IMR-90 (cell line): Measurements from ENCODE around the gene DGKE. TPM values are rescaled to one million over a fixed set of nuclear protein-coding genes. Genes with fewer than 3 reads are reported as not detected.

Source experiments
- ATAC-seq: fragments of 200-7000 bp; cut with Tn5 transposase; 2 replicates; pipeline ENCODE4 v1.9.1; 2020; ENCODE audit warnings: low read depth, mild to moderate bottlenecking, moderate library complexity
- BruUV-seq: library from RNA; stranded (reverse); fragments of 400-500 nt; replicated peaks from 2 replicates; lab custom pipeline; 2021; lab: Mats Ljungman, UMichigan
- CTCF ChIA-PET: fragments of 300-600 bp; formaldehyde crosslinking; extraction: SDS; loops from one replicate; lab custom pipeline; 2021; ENCODE audit warnings: antibody characterized with exemption; lab: Yijun Ruan, JAX
- POLR2A ChIA-PET: fragments of 300-600 bp; sonication (Branson Sonifier 250); formaldehyde crosslinking; loops from one replicate; lab custom pipeline; 2022; ENCODE audit warnings: antibody characterized with exemption; ENCODE audit not compliant: unreplicated experiment; lab: Charles Lee
- DNase-seq: peaks from one replicate; pipeline ENCODE4 v3.0.0; 2013
- H2AFZ ChIP-seq: replicated peaks from 2 replicates; pipeline ENCODE3; 2013; ENCODE audit warnings: low read length, mild to moderate bottlenecking; ENCODE audit not compliant: poor library complexity
- H2AK5ac ChIP-seq: 2 replicates; pipeline ENCODE4 v1.6.1; 2013; ENCODE audit warnings: low read depth, low read length, inconsistent platforms
- H2AK9ac ChIP-seq: replicated peaks from 2 replicates; pipeline ENCODE3; 2013; ENCODE audit warnings: mild to moderate bottlenecking, low read depth, low read length, moderate library complexity; ENCODE audit not compliant: poor library complexity
- H2BK120ac ChIP-seq: 2 replicates; pipeline ENCODE4 v1.6.1; 2013; ENCODE audit warnings: low read depth, low read length, inconsistent platforms
- H2BK15ac ChIP-seq: 3 replicates; pipeline ENCODE4 v1.6.1; 2013; ENCODE audit warnings: low read depth, low read length, inconsistent platforms
- H2BK20ac ChIP-seq: 2 replicates; pipeline ENCODE4 v1.6.1; 2013; ENCODE audit warnings: low read depth, mild to moderate bottlenecking, inconsistent platforms, low read length, moderate library complexity
- H2BK5ac ChIP-seq: 2 replicates; pipeline ENCODE4 v1.6.1; 2013; ENCODE audit warnings: mild to moderate bottlenecking, low read depth, low read length, inconsistent platforms; ENCODE audit not compliant: poor library complexity, severe bottlenecking
- H3K14ac ChIP-seq: replicated peaks from 2 replicates; pipeline ENCODE4 v1.6.1; 2013; ENCODE audit warnings: low read depth, low read length, inconsistent platforms
- H3K18ac ChIP-seq: 2 replicates; pipeline ENCODE4 v1.6.1; 2013; ENCODE audit warnings: low read depth, low read length, control low read depth
- H3K23ac ChIP-seq: 2 replicates; pipeline ENCODE4 v1.6.1; 2013; ENCODE audit warnings: low read depth, low read length, inconsistent platforms
- H3K27ac ChIP-seq: 2 replicates; pipeline ENCODE4 v1.5.1; 2013; ENCODE audit warnings: mild to moderate bottlenecking, control low read depth, low read length; ENCODE audit not compliant: insufficient read depth
- H3K27me3 ChIP-seq: 2 replicates; pipeline ENCODE4 v1.6.1; 2013; ENCODE audit warnings: low read length; ENCODE audit not compliant: control insufficient read depth, insufficient read depth
- H3K36me3 ChIP-seq: 2 replicates; pipeline ENCODE4 v1.6.1; 2013; ENCODE audit warnings: low read length, mixed read lengths; ENCODE audit not compliant: control insufficient read depth, insufficient read depth
- H3K4ac ChIP-seq: 2 replicates; pipeline ENCODE4 v1.6.1; 2013; ENCODE audit warnings: low read depth, low read length, inconsistent platforms
- H3K4me1 ChIP-seq: 2 replicates; pipeline ENCODE4 v1.6.1; 2013; ENCODE audit warnings: low read length, mixed read lengths; ENCODE audit not compliant: control insufficient read depth, insufficient read depth
- H3K4me2 ChIP-seq: 2 replicates; pipeline ENCODE4 v1.6.1; 2013; ENCODE audit warnings: low read depth, mild to moderate bottlenecking, control low read depth, low read length, moderate library complexity
- H3K4me3 ChIP-seq: 2 replicates; pipeline ENCODE4 v1.5.1; 2013; ENCODE audit warnings: low read depth, mild to moderate bottlenecking, control low read depth, low read length, moderate library complexity; ENCODE audit not compliant: insufficient read depth
- H3K56ac ChIP-seq: 2 replicates; pipeline ENCODE4 v1.6.1; 2013; ENCODE audit warnings: low read length, inconsistent platforms; ENCODE audit not compliant: insufficient read depth; ENCODE audit errors: extremely low read depth
- H3K79me1 ChIP-seq, 2 experiments: 2 replicates each; pipeline ENCODE4 v1.6.1; 2013; ENCODE audit warnings: low read length in 2 of 2, inconsistent platforms in 1 of 2, low read depth in 1 of 2
- H3K9ac ChIP-seq: 2 replicates; pipeline ENCODE4 v1.6.1; 2013; ENCODE audit warnings: low read depth, low read length, control low read depth
- H3K9me1 ChIP-seq: 2 replicates; pipeline ENCODE4 v1.6.1; 2013; ENCODE audit warnings: low read length, inconsistent platforms; ENCODE audit not compliant: insufficient read depth
- H3K9me3 ChIP-seq: 2 replicates; pipeline ENCODE4 v1.6.1; 2013; ENCODE audit warnings: low read length; ENCODE audit not compliant: control insufficient read depth, insufficient read depth
- H4K20me1 ChIP-seq: 2 replicates; pipeline ENCODE4 v1.6.1; 2013; ENCODE audit warnings: low read length, inconsistent platforms; ENCODE audit not compliant: insufficient read depth
- H4K5ac ChIP-seq: 2 replicates; pipeline ENCODE4 v1.6.1; 2013; ENCODE audit warnings: mild to moderate bottlenecking, low read depth, low read length, control low read depth
- H4K8ac ChIP-seq, 2 experiments: 2 replicates each; pipeline ENCODE4 v1.6.1; 2013; ENCODE audit warnings: low read depth in 2 of 2, low read length in 2 of 2, control low read depth in 1 of 2, inconsistent platforms in 1 of 2
- H4K91ac ChIP-seq: 2 replicates; pipeline ENCODE4 v1.6.1; 2013; ENCODE audit warnings: low read depth, low read length, inconsistent platforms; ENCODE audit not compliant: insufficient read depth
- BHLHE40 ChIP-seq: fragments of 150-350 bp; IDR thresholded peaks from 2 replicates; pipeline ENCODE4 v1.6.1; 2016; ENCODE audit warnings: mild to moderate bottlenecking, low read depth, low read length
- CHD1 ChIP-seq: IDR thresholded peaks from 2 replicates; pipeline ENCODE4 v1.6.1; 2012; ENCODE audit warnings: low read depth, low read length, improper control_type of control experiment
- CTCF ChIP-seq: conservative IDR thresholded peaks from 2 replicates; pipeline ENCODE4 v1.5.1; 2012; ENCODE audit warnings: mild to moderate bottlenecking, low read depth, low read length, improper control_type of control experiment
- ELK1 ChIP-seq: fragments of 150-350 bp; IDR thresholded peaks from 2 replicates; pipeline ENCODE4 v1.6.1; 2016; ENCODE audit warnings: low read depth, mild to moderate bottlenecking, low read length, moderate library complexity, borderline replicate concordance
- FOS ChIP-seq: fragments of 150-350 bp; IDR thresholded peaks from 2 replicates; pipeline ENCODE4 v1.6.1; 2016; ENCODE audit warnings: low read depth, low read length
- MAFK ChIP-seq: IDR thresholded peaks from 2 replicates; pipeline ENCODE4 v1.6.1; 2012; ENCODE audit warnings: low read depth, low read length, improper control_type of control experiment
- MAZ ChIP-seq: IDR thresholded peaks from 2 replicates; pipeline ENCODE4 v1.6.1; 2012; ENCODE audit warnings: low read depth, mild to moderate bottlenecking, low read length, improper control_type of control experiment, moderate library complexity, borderline replicate concordance
- NFE2L2 ChIP-seq: fragments of 150-350 bp; IDR thresholded peaks from 2 replicates; pipeline ENCODE4 v1.6.1; 2016; ENCODE audit warnings: low read depth, mild to moderate bottlenecking, low read length
- RAD21 ChIP-seq: IDR thresholded peaks from 2 replicates; pipeline ENCODE4 v1.6.1; 2012; ENCODE audit warnings: low read length, improper control_type of control experiment
- RCOR1 ChIP-seq: IDR thresholded peaks from 2 replicates; pipeline ENCODE4 v1.6.1; 2012; ENCODE audit warnings: mild to moderate bottlenecking, low read length, improper control_type of control experiment; ENCODE audit not compliant: insufficient replicate concordance
- SMC3 ChIP-seq: fragments of 150-350 bp; IDR thresholded peaks from 2 replicates; pipeline ENCODE4 v1.6.1; 2016; ENCODE audit warnings: low read depth, mild to moderate bottlenecking, antibody characterized with exemption, low read length, moderate library complexity
- USF2 ChIP-seq: fragments of 150-350 bp; IDR thresholded peaks from 2 replicates; pipeline ENCODE4 v1.6.1; 2017; ENCODE audit warnings: mild to moderate bottlenecking, antibody characterized with exemption, low read length, low read depth
- WGBS, 2 experiments: methylation state at CpG; one replicate each; pipeline versions ENCODE4 v1.1.5 to v1.1.7; 2013; ENCODE audit warnings: missing lambda C conversion rate in 2 of 2; ENCODE audit not compliant: insufficient read length in 1 of 2; ENCODE audit errors: extremely low coverage in 2 of 2; 5-methylcytosine and 5-hydroxymethylcytosine counted together
- dilution Hi-C: fragments of 300-500 bp; cut with HindIII; formaldehyde crosslinking; loops from one replicate; pipeline ENCODE4 v1.14.3; 2018; ENCODE audit warnings: low sequenced_read_pairs; ENCODE audit not compliant: unreplicated experiment
- in situ Hi-C: fragments of 300-500 bp; cut with MboI; formaldehyde crosslinking; loops from 3 replicates; pipeline ENCODE4 v1.14.3; 2019; ENCODE audit warnings: low sequenced_read_pairs, inconsistent platforms, mixed read lengths
- intact Hi-C: fragments of 100-400 bp; cut with micrococcal nuclease; formaldehyde crosslinking; loops from 2 replicates; pipeline ENCODE4 v1.10.0; 2022
- polyA plus RNA-seq, 3 experiments: library from polyadenylated mRNA; depleted of rRNA; stranded (reverse); fragments of >200 nt; gene quantifications; 2 replicates each; pipeline ENCODE4 v1.2.3, GENCODE V29; 2012; ENCODE audit warnings: low replicate concordance in 1 of 3
- total RNA-seq: library from RNA; depleted of rRNA; stranded (reverse); fragments of >200 nt; gene quantifications from 2 replicates; pipeline ENCODE4 v1.2.3, GENCODE V29; 2012

Gene DGKE
- total and polyA plus RNA-seq, 2 of the 4 experiments (the other 2 are of a cell fraction) = 3.9 to 5.0 TPM

GRCh38 chr17:56880133-56880532, 46.2 kb downstream of the DGKE start:
- Histone ChIP-seq H2BK120ac (no peak overlapping the region), H3K4ac (no peak overlapping the region), H4K91ac (no peak overlapping the region), H3K18ac (no peak overlapping the region), H3K9ac (no peak overlapping the region), H3K27me3 (no peaks in the 10 kb centered on the region), H3K23ac (no peak overlapping the region), H2AK9ac (no peak overlapping the region), H3K9me1 (peaks cover 5% of the 10 kb centered on the region; the same call in 1 of the 2 replicates), H3K36me3 (no peaks in the 10 kb centered on the region), H2AK5ac (no peak overlapping the region), H4K5ac (no peak overlapping the region), H3K4me2 (no peak overlapping the region), H2BK20ac (no peak overlapping the region), H3K4me1 (no peaks in the 10 kb centered on the region), H3K14ac (no peak overlapping the region; the same call in 1 of the 2 replicates), H2BK15ac (no peak overlapping the region), H3K27ac (no peak overlapping the region), H2BK5ac (no peak overlapping the region), H3K79me1 (no peaks in the 10 kb centered on the region), H3K56ac (no peak overlapping the region), H4K8ac (no peak overlapping the region), H2AFZ (no peak overlapping the region), H3K4me3 (no peak overlapping the region), H4K20me1 (no peaks in the 10 kb centered on the region), H3K9me3 (no peaks in the 10 kb centered on the region)
- in situ Hi-C loops (no loop called here), dilution Hi-C loops (no loop called here), intact Hi-C loops (no loop called here)
- TF ChIP-seq MAFK = no peak
- TF ChIP-seq USF2 = no peak
- no peak for TF ChIP-seq NFE2L2
- TF ChIP-seq MAZ = no peak
- TF ChIP-seq FOS = no peak
- TF ChIP-seq SMC3 = no peak
- no peak for TF ChIP-seq ELK1
- TF ChIP-seq RCOR1 = no peak
- TF ChIP-seq CTCF = no peak
- TF ChIP-seq CHD1 = no peak
- no peak for TF ChIP-seq BHLHE40
- TF ChIP-seq RAD21 = no peak
- ChIA-PET CTCF (no interaction called here), POLR2A (no interaction called here)
- no CpG with 5 or more reads among the region's 3 CpGs for WGBS, 2 experiments
- ATAC-seq = no peak
- no TSS peak for BruUV-seq
- no peak for DNase-seq
